Endothelial cell of umbilical vein (primary cell): ENCODE results near the gene CEMIP.

Experiments
- EZH2 ChIP-seq: IDR thresholded peaks from 2 replicates; pipeline ENCODE4 v1.6.1; 2012; ENCODE audit warnings: borderline replicate concordance, low read depth, mild to moderate bottlenecking, moderate library complexity, low read length, inconsistent platforms; ENCODE audit not compliant: severe bottlenecking
- FOS ChIP-seq: IDR thresholded peaks from 2 replicates; pipeline ENCODE4 v1.6.1; 2011; ENCODE audit warnings: mild to moderate bottlenecking, low read length, moderate library complexity, borderline replicate concordance; ENCODE audit not compliant: insufficient read depth

DNA sequence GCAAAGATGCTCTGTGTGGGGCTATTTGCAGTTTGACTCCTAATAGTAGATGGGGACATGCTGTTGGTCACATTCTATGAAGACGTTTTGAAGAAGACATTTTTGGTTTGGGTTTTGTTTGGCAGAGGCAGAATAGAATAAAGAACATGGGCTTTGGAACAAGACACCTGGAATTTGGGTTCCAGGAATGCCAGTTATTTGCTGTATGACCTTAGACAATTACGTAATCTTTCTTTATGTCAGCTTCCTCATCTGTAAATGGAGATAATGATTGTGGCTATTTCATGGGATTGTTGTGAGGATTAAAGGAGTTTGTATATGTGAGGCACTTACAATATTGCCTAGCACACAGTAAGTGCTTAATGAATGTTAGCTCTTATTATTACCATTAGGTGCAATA is 118.9 kb downstream of the CEMIP start:
- no peak for TF ChIP-seq EZH2
- no peak for TF ChIP-seq FOS
